RWPE2 (cell line): Measurements from ENCODE around the gene AMTN.

Experiments used
- ATAC-seq: fragments of 200-7000 bp; cut with Tn5 transposase; 3 replicates; pipeline ENCODE4 v1.9.1; 2021; ENCODE audit warnings: low read depth
- DNase-seq: peaks from one replicate; pipeline ENCODE4 v3.0.0-alpha.2; 2020; ENCODE audit warnings: low spot score
- H3K27ac ChIP-seq: fragments of 450-650 bp; 2 replicates; pipeline ENCODE4 v1.5.1; 2017; ENCODE audit warnings: mild to moderate bottlenecking; ENCODE audit not compliant: poor library complexity, severe bottlenecking
- H3K27me3 ChIP-seq: fragments of 250-450 bp; sonication (Bioruptor Pico); 2 replicates; pipeline ENCODE4 v1.5.1; 2021; ENCODE audit warnings: mild to moderate bottlenecking, moderate library complexity; ENCODE audit not compliant: insufficient read depth, poor library complexity, severe bottlenecking
- H3K36me3 ChIP-seq: fragments of 250-450 bp; sonication (Bioruptor Pico); 2 replicates; pipeline ENCODE4 v1.5.1; 2020; ENCODE audit warnings: low read depth, mild to moderate bottlenecking, moderate library complexity
- H3K4me1 ChIP-seq: fragments of 250-450 bp; sonication (Bioruptor Pico); 2 replicates; pipeline ENCODE4 v1.5.1; 2021; ENCODE audit warnings: mild to moderate bottlenecking, moderate library complexity; ENCODE audit not compliant: insufficient read depth, poor library complexity, severe bottlenecking
- H3K4me3 ChIP-seq: fragments of 250-450 bp; sonication (Bioruptor Pico); 2 replicates; pipeline ENCODE4 v1.5.1; 2021; ENCODE audit warnings: mild to moderate bottlenecking, moderate library complexity; ENCODE audit not compliant: severe bottlenecking
- H3K9me3 ChIP-seq: fragments of 250-450 bp; sonication (Bioruptor Pico); 2 replicates; pipeline ENCODE4 v1.5.1; 2021; ENCODE audit warnings: mild to moderate bottlenecking, moderate library complexity; ENCODE audit not compliant: severe bottlenecking
- TF ChIP-seq, protein P1 (sequence below): fragments of 450-650 bp; IDR thresholded peaks from one replicate; pipeline ENCODE4 v1.5.1; 2017; ENCODE audit warnings: mild to moderate bottlenecking, moderate library complexity; ENCODE audit not compliant: poor library complexity, severe bottlenecking

Gene AMTN

DNA sequence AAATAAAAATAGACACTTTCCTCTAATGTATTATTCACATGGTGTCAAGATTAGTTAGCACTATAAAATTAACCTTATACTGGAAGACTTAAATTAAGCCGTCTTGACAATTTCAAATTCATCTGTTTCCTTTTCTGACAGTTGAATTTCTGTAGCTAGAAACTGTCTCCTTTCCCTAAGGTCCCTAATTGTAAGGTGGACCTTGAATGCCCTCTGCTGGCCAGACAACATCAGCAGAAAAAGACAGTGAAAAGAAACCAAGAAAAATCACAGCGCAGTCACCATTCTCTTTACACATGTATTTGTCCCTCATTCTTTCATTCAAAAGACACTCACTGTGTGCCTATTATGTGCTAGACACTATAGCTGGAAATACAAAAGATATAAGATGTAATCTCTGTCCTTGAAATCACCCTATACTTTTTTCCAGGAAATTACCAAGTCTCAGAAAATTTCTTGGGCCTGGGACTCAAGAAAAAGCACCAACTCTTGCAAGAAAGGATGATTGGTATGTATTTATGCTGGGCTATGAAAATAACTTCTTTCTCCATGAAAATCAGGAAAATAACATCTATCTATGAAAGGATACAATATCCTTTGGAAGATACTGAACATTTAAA, 41.0 kb downstream of the AMTN start:
- TF ChIP-seq, protein P1, sequence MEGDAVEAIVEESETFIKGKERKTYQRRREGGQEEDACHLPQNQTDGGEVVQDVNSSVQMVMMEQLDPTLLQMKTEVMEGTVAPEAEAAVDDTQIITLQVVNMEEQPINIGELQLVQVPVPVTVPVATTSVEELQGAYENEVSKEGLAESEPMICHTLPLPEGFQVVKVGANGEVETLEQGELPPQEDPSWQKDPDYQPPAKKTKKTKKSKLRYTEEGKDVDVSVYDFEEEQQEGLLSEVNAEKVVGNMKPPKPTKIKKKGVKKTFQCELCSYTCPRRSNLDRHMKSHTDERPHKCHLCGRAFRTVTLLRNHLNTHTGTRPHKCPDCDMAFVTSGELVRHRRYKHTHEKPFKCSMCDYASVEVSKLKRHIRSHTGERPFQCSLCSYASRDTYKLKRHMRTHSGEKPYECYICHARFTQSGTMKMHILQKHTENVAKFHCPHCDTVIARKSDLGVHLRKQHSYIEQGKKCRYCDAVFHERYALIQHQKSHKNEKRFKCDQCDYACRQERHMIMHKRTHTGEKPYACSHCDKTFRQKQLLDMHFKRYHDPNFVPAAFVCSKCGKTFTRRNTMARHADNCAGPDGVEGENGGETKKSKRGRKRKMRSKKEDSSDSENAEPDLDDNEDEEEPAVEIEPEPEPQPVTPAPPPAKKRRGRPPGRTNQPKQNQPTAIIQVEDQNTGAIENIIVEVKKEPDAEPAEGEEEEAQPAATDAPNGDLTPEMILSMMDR = peak; percentile 92
- ATAC-seq (peak; percentile 46; the same call in 2 of the 3 replicates), DNase-seq (no peak)
- Histone ChIP-seq H3K27me3 (no peaks in the 10 kb centered on the region), H3K4me1 (no peaks in the 10 kb centered on the region), H3K36me3 (no peaks in the 10 kb centered on the region), H3K9me3 (no peaks in the 10 kb centered on the region), H3K27ac (no peak overlapping the region), H3K4me3 (no peak overlapping the region)

DNA sequence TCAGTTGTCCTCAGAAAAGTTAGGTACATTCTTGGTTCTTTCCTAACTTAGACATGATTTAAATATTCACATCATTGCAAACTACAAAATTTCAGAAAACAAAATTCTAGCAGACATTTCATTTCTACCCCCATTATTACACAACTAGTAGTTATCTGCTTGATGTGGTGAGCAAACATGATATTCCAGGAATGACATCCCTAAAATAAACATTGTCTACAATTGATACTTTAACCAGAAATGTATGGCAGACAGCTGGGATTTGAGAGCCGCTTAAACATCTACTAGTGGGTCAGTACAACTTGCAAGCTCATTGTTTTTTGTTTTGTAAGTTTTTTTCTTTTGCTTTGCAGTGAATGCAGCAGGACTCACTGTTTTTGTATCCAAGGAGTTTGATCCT, 41.6 kb downstream of the AMTN start:
- Histone ChIP-seq H3K27me3 (no peaks in the 10 kb centered on the region), H3K4me1 (no peaks in the 10 kb centered on the region), H3K27ac (no peak overlapping the region), H3K9me3 (no peaks in the 10 kb centered on the region), H3K4me3 (no peak overlapping the region), H3K36me3 (no peaks in the 10 kb centered on the region)
- ATAC-seq (no peak), DNase-seq (no peak)
- TF ChIP-seq, protein P1 = no peak

DNA sequence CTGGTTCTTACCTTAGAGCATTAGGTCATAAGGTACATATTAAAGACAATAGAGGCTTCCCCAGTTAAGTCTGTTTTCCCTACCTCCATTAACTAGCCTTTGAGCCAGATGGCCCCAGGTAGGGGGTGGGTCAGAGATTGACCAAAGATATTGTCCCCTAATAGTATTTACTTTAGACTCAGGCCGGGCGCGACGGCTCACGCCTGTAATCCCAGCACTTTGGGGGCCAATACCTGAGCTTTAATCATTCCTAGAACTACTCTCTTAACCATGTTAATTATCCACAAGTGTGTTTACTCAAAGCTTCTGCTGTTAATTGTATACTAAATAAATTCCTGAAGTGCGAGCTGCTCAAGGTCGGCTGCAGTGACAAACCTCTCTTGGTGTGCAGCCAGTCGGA, 45.7 kb downstream of the AMTN start:
- Histone ChIP-seq H3K27me3 (no peaks in the 10 kb centered on the region), H3K4me3 (no peak overlapping the region), H3K9me3 (no peaks in the 10 kb centered on the region), H3K4me1 (no peaks in the 10 kb centered on the region), H3K27ac (no peak overlapping the region), H3K36me3 (no peaks in the 10 kb centered on the region)
- DNase-seq = no peak
- TF ChIP-seq, protein P1 = no peak
- ATAC-seq = no peak

DNA sequence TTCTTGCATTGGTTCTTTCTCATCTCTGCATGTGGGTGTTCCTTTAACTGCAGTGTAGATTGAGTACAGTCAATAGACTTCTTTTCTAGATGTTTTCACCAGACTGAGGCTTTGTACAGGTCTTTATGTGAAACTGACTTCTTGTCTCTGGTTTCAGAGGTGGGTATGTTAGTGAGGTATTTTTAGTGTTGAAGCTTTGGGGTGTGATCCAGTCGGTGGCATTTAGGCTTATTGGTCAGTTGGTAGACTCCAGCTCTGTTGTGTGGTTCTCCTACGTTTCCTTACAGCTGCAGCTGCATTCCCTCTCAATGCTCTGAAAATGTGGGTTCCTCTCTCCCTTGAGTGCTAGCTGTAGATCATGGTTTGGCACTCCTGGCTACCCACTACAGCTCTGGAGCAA, 52.4 kb downstream of the AMTN start:
- H3K4me1 ChIP-seq = no peaks in the 10 kb centered on the region
- TF ChIP-seq, protein P1 = no peak
- ATAC-seq (no peak), DNase-seq (no peak)
- no peak overlapping the region for H3K27ac ChIP-seq
- no peak overlapping the region for H3K4me3 ChIP-seq
- no peaks in the 10 kb centered on the region for H3K9me3 ChIP-seq
- H3K36me3 ChIP-seq = no peaks in the 10 kb centered on the region
- H3K27me3 ChIP-seq = no peaks in the 10 kb centered on the region

DNA sequence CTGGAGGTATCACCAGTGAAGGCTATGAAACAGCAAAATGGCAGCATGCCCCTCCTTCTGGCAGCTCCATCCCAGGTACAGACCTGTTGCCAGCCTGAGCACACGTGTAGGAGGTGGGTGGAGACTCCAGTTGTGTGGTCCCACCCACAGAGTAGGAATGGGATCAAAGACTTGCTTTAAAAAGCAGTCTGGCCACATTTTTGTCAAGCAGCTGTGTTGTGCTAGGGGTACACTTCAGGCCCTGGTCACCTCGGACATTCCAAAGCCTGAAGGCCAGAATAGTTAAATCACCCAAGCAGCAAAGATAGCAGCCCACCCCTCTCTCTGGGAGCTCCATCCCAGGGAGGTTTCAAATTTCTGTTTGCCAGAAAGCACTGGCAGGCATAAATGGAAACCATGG, 53.4 kb downstream of the AMTN start:
- TF ChIP-seq, protein P1 = no peak
- no peak for DNase-seq

More for the DNA sequence above, 53.4 kb downstream of the AMTN start:
- Histone ChIP-seq H3K4me1 (no peaks in the 10 kb centered on the region), H3K27ac (no peak overlapping the region), H3K9me3 (no peaks in the 10 kb centered on the region), H3K36me3 (no peaks in the 10 kb centered on the region), H3K4me3 (no peak overlapping the region), H3K27me3 (no peaks in the 10 kb centered on the region)
- ATAC-seq = no peak
